Measurements from ENCODE around the gene GALNT2.

- TF ChIP-seq CTCF (conservative IDR thresholded peaks at IDR 0.05; ENCODE audit: low read length) (no peak), EZH2phosphoT487 (IDR thresholded peaks at IDR 0.05; ENCODE audit: borderline replicate concordance) (no peak)
Observed at GRCh38 chr1:230094746-230095145, 27.7 kb downstream of the GALNT2 start.
